Parathyroid adenoma (tissue), 2 donors: Measurements from ENCODE around the gene GPX5.

Source experiments
- H2AFZ ChIP-seq: fragments of 300-600 bp; sonication (generic); one replicate; pipeline ENCODE4 v1.7.0; 2017; ENCODE audit warnings: antibody characterized with exemption, mild to moderate bottlenecking
- H3K27ac ChIP-seq: fragments of 300-600 bp; sonication (generic); one replicate; pipeline ENCODE4 v1.7.0; 2017
- H3K27me3 ChIP-seq: fragments of 300-600 bp; sonication (generic); one replicate; pipeline ENCODE4 v1.7.0; 2017; ENCODE audit warnings: low read length; ENCODE audit not compliant: control insufficient read depth, insufficient read depth
- H3K36me3 ChIP-seq: fragments of 300-600 bp; sonication (generic); one replicate; pipeline ENCODE4 v1.7.0; 2017; ENCODE audit warnings: low read length; ENCODE audit not compliant: control insufficient read depth, insufficient read depth
- H3K4me1 ChIP-seq: fragments of 300-600 bp; sonication (generic); one replicate; pipeline ENCODE4 v1.7.0; 2017; ENCODE audit warnings: control low read depth
- H3K4me2 ChIP-seq: fragments of 300-600 bp; sonication (generic); one replicate; pipeline ENCODE4 v1.7.0; 2017; ENCODE audit warnings: low read length
- H3K4me3 ChIP-seq: fragments of 300-600 bp; sonication (generic); one replicate; pipeline ENCODE4 v1.7.0; 2017; ENCODE audit warnings: low read depth, low read length
- H3K79me2 ChIP-seq: fragments of 300-600 bp; sonication (generic); one replicate; pipeline ENCODE4 v1.7.0; 2017; ENCODE audit warnings: control low read depth
- H3K9ac ChIP-seq: fragments of 300-600 bp; sonication (generic); one replicate; pipeline ENCODE4 v1.7.0; 2017; ENCODE audit warnings: mild to moderate bottlenecking
- H3K9me3 ChIP-seq: fragments of 300-600 bp; sonication (generic); one replicate; pipeline ENCODE4 v1.7.0; 2017; ENCODE audit warnings: low read length; ENCODE audit not compliant: control insufficient read depth
- TF ChIP-seq, protein P1 (sequence below): fragments of 300-600 bp; sonication (generic); IDR thresholded peaks from one replicate; pipeline ENCODE4 v1.7.0; 2017; ENCODE audit warnings: antibody characterized with exemption, mild to moderate bottlenecking
- donor health status: primary hyperparathyroidism.

Gene GPX5

DNA sequence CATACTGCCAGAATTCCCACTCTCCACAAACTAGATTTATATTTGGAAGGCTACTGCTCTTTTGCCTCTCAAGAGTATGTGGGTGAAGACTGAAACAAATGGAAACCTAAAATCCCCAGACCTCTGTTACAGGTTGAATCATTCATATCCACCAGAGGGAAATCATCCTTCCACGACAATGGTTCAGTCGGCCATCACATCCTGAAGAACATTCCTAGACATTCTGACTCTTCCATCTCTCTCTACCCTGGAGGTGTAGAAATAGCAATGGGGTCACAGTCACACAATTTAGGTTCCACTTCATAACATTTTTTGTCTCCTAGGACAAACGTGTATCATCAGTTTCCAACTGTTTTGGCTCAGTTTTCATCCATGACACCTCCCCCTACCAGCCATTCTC is 8.6 kb downstream of the GPX5 start:
- TF ChIP-seq, protein P1, sequence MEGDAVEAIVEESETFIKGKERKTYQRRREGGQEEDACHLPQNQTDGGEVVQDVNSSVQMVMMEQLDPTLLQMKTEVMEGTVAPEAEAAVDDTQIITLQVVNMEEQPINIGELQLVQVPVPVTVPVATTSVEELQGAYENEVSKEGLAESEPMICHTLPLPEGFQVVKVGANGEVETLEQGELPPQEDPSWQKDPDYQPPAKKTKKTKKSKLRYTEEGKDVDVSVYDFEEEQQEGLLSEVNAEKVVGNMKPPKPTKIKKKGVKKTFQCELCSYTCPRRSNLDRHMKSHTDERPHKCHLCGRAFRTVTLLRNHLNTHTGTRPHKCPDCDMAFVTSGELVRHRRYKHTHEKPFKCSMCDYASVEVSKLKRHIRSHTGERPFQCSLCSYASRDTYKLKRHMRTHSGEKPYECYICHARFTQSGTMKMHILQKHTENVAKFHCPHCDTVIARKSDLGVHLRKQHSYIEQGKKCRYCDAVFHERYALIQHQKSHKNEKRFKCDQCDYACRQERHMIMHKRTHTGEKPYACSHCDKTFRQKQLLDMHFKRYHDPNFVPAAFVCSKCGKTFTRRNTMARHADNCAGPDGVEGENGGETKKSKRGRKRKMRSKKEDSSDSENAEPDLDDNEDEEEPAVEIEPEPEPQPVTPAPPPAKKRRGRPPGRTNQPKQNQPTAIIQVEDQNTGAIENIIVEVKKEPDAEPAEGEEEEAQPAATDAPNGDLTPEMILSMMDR, result no peak
- no peaks in the 10 kb centered on the region for H3K27me3 ChIP-seq
- H3K9me3 ChIP-seq, result no peaks in the 10 kb centered on the region
- H3K36me3 ChIP-seq, result no peaks in the 10 kb centered on the region
- H3K4me3 ChIP-seq, result no peak overlapping the region
- H3K27ac ChIP-seq, result no peak overlapping the region
- H2AFZ ChIP-seq, result no peak overlapping the region
- no peak overlapping the region for H3K4me2 ChIP-seq
- no peaks in the 10 kb centered on the region for H3K79me2 ChIP-seq
- H3K4me1 ChIP-seq, result no peaks in the 10 kb centered on the region
- H3K9ac ChIP-seq, result no peak overlapping the region

DNA sequence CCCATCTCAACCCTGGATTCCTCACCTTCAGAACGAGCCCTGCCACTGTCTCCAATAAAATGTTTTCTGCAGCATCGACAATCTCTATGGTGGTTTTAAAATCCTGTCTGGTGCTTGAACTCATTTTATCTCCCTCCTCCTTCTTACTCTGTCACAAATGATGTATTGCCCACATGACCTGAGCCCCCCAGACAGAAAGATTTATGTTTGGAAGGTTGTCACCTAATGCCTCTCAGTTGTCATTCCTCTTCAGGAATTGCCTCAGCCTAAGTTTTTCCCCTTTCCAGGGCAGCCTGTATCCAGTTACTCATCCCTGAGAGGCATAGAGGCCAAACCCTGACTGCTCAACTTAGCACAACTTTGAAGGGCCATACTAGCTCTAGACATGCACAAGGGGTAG is 9.2 kb downstream of the GPX5 start:
- no peak overlapping the region for H3K4me2 ChIP-seq
- H3K9ac ChIP-seq, result no peak overlapping the region
- H3K4me1 ChIP-seq, result no peaks in the 10 kb centered on the region
- TF ChIP-seq, protein P1, result no peak
- no peaks in the 10 kb centered on the region for H3K79me2 ChIP-seq
- H3K4me3 ChIP-seq, result no peak overlapping the region
- no peaks in the 10 kb centered on the region for H3K36me3 ChIP-seq
- H3K27me3 ChIP-seq, result no peaks in the 10 kb centered on the region
- no peaks in the 10 kb centered on the region for H3K9me3 ChIP-seq
- H3K27ac ChIP-seq, result no peak overlapping the region
- no peak overlapping the region for H2AFZ ChIP-seq

DNA sequence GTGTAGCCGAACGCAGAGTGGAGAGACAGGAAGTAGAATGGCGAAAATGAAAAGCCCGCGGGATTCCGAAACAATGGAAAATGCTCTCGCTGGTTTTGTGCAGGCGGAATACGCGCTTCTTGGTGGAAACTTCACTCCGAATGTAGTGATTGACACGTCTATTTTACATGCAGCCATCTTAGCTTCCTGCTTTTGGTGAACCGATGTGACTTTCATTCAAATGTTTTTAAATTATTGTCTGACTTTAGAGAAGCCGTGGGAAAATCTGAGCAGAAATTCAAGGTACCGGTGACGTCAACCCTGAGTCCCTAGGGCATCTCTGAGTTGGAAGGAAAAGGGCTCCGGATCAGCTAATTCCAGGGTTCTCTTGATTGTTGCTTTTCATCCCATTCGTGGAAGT is 11.4 kb downstream of the GPX5 start:
- H3K4me2 ChIP-seq, result no peak overlapping the region
- no peaks in the 10 kb centered on the region for H3K9me3 ChIP-seq
- no peak overlapping the region for H3K4me3 ChIP-seq
- H3K4me1 ChIP-seq, result no peaks in the 10 kb centered on the region
- no peak overlapping the region for H3K27ac ChIP-seq
- no peak overlapping the region for H3K9ac ChIP-seq
- H3K79me2 ChIP-seq, result no peaks in the 10 kb centered on the region
- H3K27me3 ChIP-seq, result no peaks in the 10 kb centered on the region
- no peaks in the 10 kb centered on the region for H3K36me3 ChIP-seq
- TF ChIP-seq, protein P1, result no peak
- no peak overlapping the region for H2AFZ ChIP-seq

DNA sequence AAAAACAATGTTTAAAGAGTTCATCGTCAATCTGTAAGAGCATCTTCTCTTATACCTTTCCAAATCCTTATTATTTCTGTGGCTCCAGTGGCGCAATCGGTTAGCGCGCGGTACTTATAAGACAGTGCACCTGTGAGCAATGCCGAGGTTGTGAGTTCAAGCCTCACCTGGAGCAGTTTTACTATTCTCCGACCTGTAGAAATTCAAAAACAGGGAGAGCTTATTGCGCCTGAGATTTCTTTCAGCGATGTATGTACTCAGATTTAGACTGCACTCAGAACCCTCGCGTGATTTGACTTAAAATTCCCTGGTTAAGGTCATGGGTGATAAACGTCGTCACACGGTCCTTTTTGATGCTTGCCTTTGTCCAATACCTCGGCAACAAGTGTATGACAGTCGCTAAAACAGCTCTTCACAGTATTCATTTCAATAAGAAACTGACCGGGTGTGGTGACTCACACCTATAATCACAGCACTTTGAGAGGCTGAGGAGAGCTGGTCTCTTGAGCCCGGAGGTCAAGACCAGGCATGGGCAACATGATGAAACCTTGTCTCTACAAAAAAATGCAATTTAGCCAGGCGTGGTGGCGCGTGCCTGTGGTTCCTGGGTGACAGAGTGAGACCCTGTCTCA is 11.9 kb downstream of the GPX5 start:
- no peaks in the 10 kb centered on the region for H3K27me3 ChIP-seq
- no peak overlapping the region for H3K4me3 ChIP-seq
- H3K36me3 ChIP-seq, result no peaks in the 10 kb centered on the region
- H2AFZ ChIP-seq, result no peak overlapping the region
- H3K27ac ChIP-seq, result no peak overlapping the region
- H3K4me1 ChIP-seq, result no peaks in the 10 kb centered on the region
- no peaks in the 10 kb centered on the region for H3K79me2 ChIP-seq
- no peak overlapping the region for H3K4me2 ChIP-seq
- TF ChIP-seq, protein P1, result no peak
- H3K9ac ChIP-seq, result no peak overlapping the region
- H3K9me3 ChIP-seq, result no peaks in the 10 kb centered on the region

DNA sequence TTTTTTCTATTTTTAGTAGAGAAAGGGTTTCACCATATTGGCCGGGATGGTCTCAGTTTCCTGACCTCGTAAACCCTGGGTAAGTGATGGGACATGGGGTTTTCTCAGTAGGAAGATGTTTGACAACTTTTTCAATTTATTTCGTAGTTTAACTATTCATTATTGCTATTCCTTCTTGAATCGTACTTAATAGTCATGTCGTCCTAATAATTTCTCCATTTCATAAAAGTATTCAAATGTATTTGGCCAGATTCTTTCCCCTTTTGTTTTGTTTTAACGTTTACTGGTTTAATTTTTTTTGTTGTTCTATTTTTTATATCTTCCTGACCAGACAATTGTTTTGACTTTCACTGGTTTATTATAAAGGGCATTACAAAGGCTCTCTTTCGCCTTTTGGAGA is 16.3 kb downstream of the GPX5 start:
- Histone ChIP-seq H3K9me3 (no peaks in the 10 kb centered on the region), H2AFZ (peak overlapping the region; percentile 58), H3K9ac (no peak overlapping the region), H3K27me3 (no peaks in the 10 kb centered on the region), H3K79me2 (no peaks in the 10 kb centered on the region), H3K4me3 (peak overlapping the region; percentile 64), H3K4me1 (no peaks in the 10 kb centered on the region), H3K36me3 (no peaks in the 10 kb centered on the region), H3K4me2 (peak overlapping the region; percentile 92), H3K27ac (no peak overlapping the region)
- TF ChIP-seq, protein P1, result no peak
